ENCODE measurements around the gene ZNF692. TPM values are rescaled to one million over a fixed set of nuclear protein-coding genes. Genes with fewer than 3 reads are reported as not detected.

The ZNF692 gene
- total and polyA plus RNA-seq, 2 donors (not counting 3 experiments of a cell fraction or from before 2014, with no cell fraction given): 32.6 to 36.6 TPM

DNA sequence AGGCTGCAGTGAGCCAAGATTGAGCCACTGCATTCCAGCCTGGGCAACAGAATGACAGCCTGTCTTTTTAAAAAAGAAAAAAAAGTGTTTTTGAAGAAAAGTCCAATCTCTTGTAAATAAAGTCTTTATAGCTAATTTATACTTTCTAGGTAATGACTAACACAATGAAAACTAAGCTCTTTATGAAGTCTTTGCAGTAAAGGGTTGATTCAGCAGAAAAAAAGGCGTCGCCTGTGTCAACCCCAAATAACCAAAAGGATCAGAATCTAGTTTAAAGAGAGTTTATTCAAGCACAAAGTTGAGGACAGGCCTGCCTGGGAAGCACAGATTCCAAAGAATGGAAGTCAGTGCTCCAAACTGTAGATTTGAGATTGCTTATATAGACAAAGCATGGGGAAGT lies 32.9 kb upstream of the ZNF692 start:
- no peaks in the 10 kb centered on the region for H4K20me1 ChIP-seq (replicated peaks; ENCODE audit: control insufficient read depth, extremely low read depth, insufficient read depth, low read length)
- no peaks in the 10 kb centered on the region for H3K4me1 ChIP-seq (ENCODE audit: control insufficient read depth, extremely low read depth, insufficient read depth, low read length)
- ChIA-PET POLR2A (no interaction called here), CTCF (no interaction called here)
- no peaks in the 10 kb centered on the region for H3K36me3 ChIP-seq (ENCODE audit: control insufficient read depth in 2 of 2, extremely low read depth in 1 of 2, insufficient read depth in 2 of 2, low read length in 2 of 2)
- intact Hi-C loops (cut with micrococcal nuclease): no loop called here
- H3K4me2 ChIP-seq (ENCODE audit: insufficient read depth, low read length): no peak overlapping the region
- H3K9me1 ChIP-seq (replicated peaks; ENCODE audit: control insufficient read depth, extremely low read depth, insufficient read depth, low read length): no peaks in the 10 kb centered on the region
- peaks cover 7 to 12% of the 10 kb centered on the region in 2 experiments for H3K27me3 ChIP-seq (ENCODE audit: control insufficient read depth in 2 of 2, insufficient read depth in 2 of 2, low read length in 2 of 2)
- no peak overlapping the region for H2AFZ ChIP-seq (ENCODE audit: low read depth, low read length)
- no TSS peak for BruUV-seq (replicated peaks)
- no peak overlapping the region for H3K9ac ChIP-seq (replicated peaks; ENCODE audit: extremely low read depth, insufficient read depth, low read length)
- DNase-seq (ENCODE audit: low read depth, low spot score) (no peak), FAIRE-seq (no peak)
- no peaks in the 10 kb centered on the region for H3K9me3 ChIP-seq (replicated peaks; ENCODE audit: control insufficient read depth, insufficient read depth, low read length)
- dilution Hi-C loops (cut with MboI; ENCODE audit: extremely low pct_ligation_motif_present, low sequenced_read_pairs): no loop called here
- TF ChIP-seq GATA2 (IDR thresholded peaks at IDR 0.05; ENCODE audit: insufficient read depth, insufficient read length, low read depth, low read length): no peak
- TF ChIP-seq FOS (IDR thresholded peaks at IDR 0.05; ENCODE audit: borderline replicate concordance, insufficient read depth, low read length): no peak
- TF ChIP-seq POLR2AphosphoS5 (IDR thresholded peaks at IDR 0.05; ENCODE audit: insufficient read depth, low read depth, low read length): no peak
- TF ChIP-seq POLR2A (IDR thresholded peaks at IDR 0.05; ENCODE audit: low read depth, low read length): no peak
- TF ChIP-seq MYC (IDR thresholded peaks at IDR 0.05; ENCODE audit: low read depth, low read length): no peak
- no peak for TF ChIP-seq EZH2 (IDR thresholded peaks at IDR 0.05; ENCODE audit: borderline replicate concordance, low read depth, low read length, severe bottlenecking)
- TF ChIP-seq, protein P1, sequence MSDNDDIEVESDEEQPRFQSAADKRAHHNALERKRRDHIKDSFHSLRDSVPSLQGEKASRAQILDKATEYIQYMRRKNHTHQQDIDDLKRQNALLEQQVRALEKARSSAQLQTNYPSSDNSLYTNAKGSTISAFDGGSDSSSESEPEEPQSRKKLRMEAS (IDR thresholded peaks at IDR 0.05; ENCODE audit: insufficient read depth, insufficient read length): no peak
- no peak overlapping the region for H3K4me3 ChIP-seq (replicated peaks in 1 of 3; ENCODE audit: insufficient read depth in 1 of 3, low read depth in 1 of 3, low read length in 3 of 3)
- H3K27ac ChIP-seq (ENCODE audit: insufficient read depth, low read depth, low read length): no peak overlapping the region
- no peaks in the 10 kb centered on the region for H3K79me2 ChIP-seq (ENCODE audit: control insufficient read depth, insufficient read depth, low read length)
